Measurements from ENCODE around the gene C16orf89.

Gene C16orf89

GRCh38 chr16:5071681-5072333 lies 6.1 kb upstream of the C16orf89 start, which contains the start of gene ALG1:
Gene ALG1 (plus strand): TSS chr16:5071843. CDS start chr16:5071850, 7 bp downstream.
- TF ChIP-seq CTCF (IDR thresholded peaks at IDR 0.05; ENCODE audit: borderline replicate concordance, extremely low read depth, low read length, poor library complexity, severe bottlenecking) (no peak), EZH2 (IDR thresholded peaks at IDR 0.05; ENCODE audit: borderline replicate concordance, low read depth, low read length, severe bottlenecking) (no peak)
- Histone ChIP-seq H3K9ac (ENCODE audit: low read depth, low read length) (peak within 1 kb of the TSS; percentile 64), H4K20me1 (ENCODE audit: insufficient read depth, low read length) (no peaks in the 10 kb centered on the region), H2AFZ (ENCODE audit: low read depth, low read length) (peak within 1 kb of the TSS; percentile 89), H3K4me3 (ENCODE audit: low read depth in 1 of 2, low read length in 2 of 2) (peak within 1 kb of the TSS; percentile 38 to 83), H3K4me2 (ENCODE audit: insufficient read depth, low read length) (peak within 1 kb of the TSS; percentile 80), H3K27ac (ENCODE audit: low read length) (peak within 1 kb of the TSS; percentile 72), H3K27me3 (ENCODE audit: insufficient read depth, low read length, poor library complexity) (no peaks in the 10 kb centered on the region), H3K79me2 (ENCODE audit: insufficient read depth, low read length) (peaks cover 20% of the 10 kb centered on the region), H3K36me3 (ENCODE audit: insufficient read depth, low read length) (peaks cover 30% of the 10 kb centered on the region), H3K9me3 (ENCODE audit: insufficient read depth, low read length, severe bottlenecking) (no peaks in the 10 kb centered on the region), H3K4me1 (ENCODE audit: insufficient read depth, low read length) (peaks cover 29% of the 10 kb centered on the region)
- ATAC-seq (ENCODE audit: insufficient read depth, low read depth) (peak; percentile 93), DNase-seq (peak; percentile 89)

GRCh38 chr16:5071341-5071680 lies 5.6 kb upstream of the C16orf89 start:
- Histone ChIP-seq H3K4me2 (ENCODE audit: insufficient read depth, low read length) (peak overlapping the region; percentile 80), H3K4me3 (ENCODE audit: low read depth in 1 of 2, low read length in 2 of 2) (peak overlapping the region; percentile 38 to 83), H3K36me3 (ENCODE audit: insufficient read depth, low read length) (peaks cover 28% of the 10 kb centered on the region)

GRCh38 chr16:5070431-5071186 lies 4.9 kb upstream of the C16orf89 start:
- peaks cover 21% of the 10 kb centered on the region for H3K36me3 ChIP-seq (ENCODE audit: insufficient read depth, low read length)
- peak overlapping the region; percentile 80 for H3K4me2 ChIP-seq (ENCODE audit: insufficient read depth, low read length)
- peaks cover 20% of the 10 kb centered on the region for H3K79me2 ChIP-seq (ENCODE audit: insufficient read depth, low read length)
- H3K27me3 ChIP-seq (ENCODE audit: insufficient read depth, low read length, poor library complexity), result no peaks in the 10 kb centered on the region
- peak overlapping the region; percentile 89 for H2AFZ ChIP-seq (ENCODE audit: low read depth, low read length)
- peaks cover 29% of the 10 kb centered on the region for H3K4me1 ChIP-seq (ENCODE audit: insufficient read depth, low read length)
- ATAC-seq (ENCODE audit: insufficient read depth, low read depth) (no peak), DNase-seq (no peak)
- no peaks in the 10 kb centered on the region for H3K9me3 ChIP-seq (ENCODE audit: insufficient read depth, low read length, severe bottlenecking)
- peak overlapping the region; percentile 72 for H3K27ac ChIP-seq (ENCODE audit: low read length)
- peak overlapping the region in 1 of 2 experiments; percentile 83; a peak in 2 of 4 replicates for H3K4me3 ChIP-seq (ENCODE audit: low read depth in 1 of 2, low read length in 2 of 2)
- peak overlapping the region; percentile 64 for H3K9ac ChIP-seq (ENCODE audit: low read depth, low read length)
- TF ChIP-seq EZH2 (IDR thresholded peaks at IDR 0.05; ENCODE audit: borderline replicate concordance, low read depth, low read length, severe bottlenecking) (no peak), CTCF (IDR thresholded peaks at IDR 0.05; ENCODE audit: borderline replicate concordance, extremely low read depth, low read length, poor library complexity, severe bottlenecking) (no peak)
- H4K20me1 ChIP-seq (ENCODE audit: insufficient read depth, low read length), result no peaks in the 10 kb centered on the region

More at GRCh38 chr16:5071341-5071680, 5.6 kb upstream of the C16orf89 start:
- H3K4me1 ChIP-seq (ENCODE audit: insufficient read depth, low read length), result peaks cover 29% of the 10 kb centered on the region
- no peaks in the 10 kb centered on the region for H4K20me1 ChIP-seq (ENCODE audit: insufficient read depth, low read length)
- H3K27ac ChIP-seq (ENCODE audit: low read length), result peak overlapping the region; percentile 72
- H2AFZ ChIP-seq (ENCODE audit: low read depth, low read length), result peak overlapping the region; percentile 89
- ATAC-seq (ENCODE audit: insufficient read depth, low read depth), result no peak
- H3K27me3 ChIP-seq (ENCODE audit: insufficient read depth, low read length, poor library complexity), result no peaks in the 10 kb centered on the region
- H3K9me3 ChIP-seq (ENCODE audit: insufficient read depth, low read length, severe bottlenecking), result no peaks in the 10 kb centered on the region
- peaks cover 20% of the 10 kb centered on the region for H3K79me2 ChIP-seq (ENCODE audit: insufficient read depth, low read length)
- peak overlapping the region; percentile 64 for H3K9ac ChIP-seq (ENCODE audit: low read depth, low read length)
- TF ChIP-seq CTCF (IDR thresholded peaks at IDR 0.05; ENCODE audit: borderline replicate concordance, extremely low read depth, low read length, poor library complexity, severe bottlenecking) (no peak), EZH2 (IDR thresholded peaks at IDR 0.05; ENCODE audit: borderline replicate concordance, low read depth, low read length, severe bottlenecking) (no peak)
- DNase-seq, result no peak
